GM18861 (cell line): Measurements from ENCODE around the gene CDH23.

Source experiments
- ATAC-seq: cut with Tn5 transposase; IDR thresholded peaks from one replicate; pipeline ENCODE4 v1.9.1; 2021; ENCODE audit not compliant: unreplicated experiment

CDH23 gene

GRCh38 chr10:71511206-71511605, 114.5 kb downstream of the CDH23 start:
- ATAC-seq = no peak

- no peak for ATAC-seq
Measured at GRCh38 chr10:71512312-71512711, 115.6 kb downstream of the CDH23 start.

GRCh38 chr10:71512761-71513539, 116.2 kb downstream of the CDH23 start:
- ATAC-seq = no peak

GRCh38 chr10:71513540-71513853, 116.8 kb downstream of the CDH23 start:
- no peak for ATAC-seq

GRCh38 chr10:71513936-71514335, 117.2 kb downstream of the CDH23 start:
- ATAC-seq = no peak

- no peak for ATAC-seq
Measured at GRCh38 chr10:71515531-71516172, 118.9 kb downstream of the CDH23 start.

- ATAC-seq = no peak
Measured at GRCh38 chr10:71516890-71517289, 120.2 kb downstream of the CDH23 start.

GRCh38 chr10:71517298-71518169, 120.8 kb downstream of the CDH23 start:
- no peak for ATAC-seq

- no peak for ATAC-seq
Measured at GRCh38 chr10:71520042-71520441, 123.3 kb downstream of the CDH23 start.

- ATAC-seq = no peak
Measured at GRCh38 chr10:71521504-71522441, 125.1 kb downstream of the CDH23 start.

GRCh38 chr10:71522442-71523144, 125.9 kb downstream of the CDH23 start:
- ATAC-seq = no peak

- no peak for ATAC-seq
Measured at GRCh38 chr10:71523756-71524155, 127.0 kb downstream of the CDH23 start.

GRCh38 chr10:71525092-71525491, 128.4 kb downstream of the CDH23 start:
- ATAC-seq = no peak

- no peak for ATAC-seq
Measured at GRCh38 chr10:71525721-71526120, 129.0 kb downstream of the CDH23 start.

GRCh38 chr10:71526653-71527052, 129.9 kb downstream of the CDH23 start:
- no peak for ATAC-seq

GRCh38 chr10:71527135-71527534, 130.4 kb downstream of the CDH23 start:
- no peak for ATAC-seq

- ATAC-seq = no peak
Measured at GRCh38 chr10:71528371-71529206, 131.9 kb downstream of the CDH23 start.

- ATAC-seq = no peak
Measured at GRCh38 chr10:71529207-71529827, 132.6 kb downstream of the CDH23 start.

GRCh38 chr10:71530781-71531180, 134.1 kb downstream of the CDH23 start:
- ATAC-seq = no peak
